NCI-H2029 treated with DMSO at 0.1 percent for 48 hours (cell line): ENCODE results near the gene HECTD4.
"Not testable (repeated sequence)": the region's sequence is repeated elsewhere in the genome, so short reads cannot be mapped to it uniquely, and the experiment has no call there.

Experiments used
- DNase-seq: peaks from one replicate; lab custom pipeline; 2025; lab: John Stamatoyannopoulos, UW

HECTD4 gene

DNA sequence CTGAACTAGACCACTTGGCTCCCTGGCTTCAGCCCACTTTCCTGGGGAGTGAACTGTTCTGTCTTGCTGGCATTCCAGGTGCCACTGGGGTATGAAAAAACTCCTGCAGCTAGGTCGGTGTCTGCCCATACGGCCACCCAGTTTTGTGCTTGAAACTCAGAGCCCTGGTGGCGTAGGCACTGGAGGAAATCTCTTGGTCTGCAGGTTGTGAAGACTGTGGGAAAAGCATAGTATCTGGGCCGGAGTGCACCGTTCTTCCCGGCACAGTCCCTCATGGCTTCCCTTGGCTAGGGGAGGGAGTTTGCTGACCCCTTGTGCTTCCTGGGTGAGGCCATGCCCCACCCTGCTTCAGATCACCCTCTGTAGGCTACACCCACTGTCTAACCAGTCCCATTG lies 223.1 kb downstream of the HECTD4 start:
- no peak for DNase-seq

DNA sequence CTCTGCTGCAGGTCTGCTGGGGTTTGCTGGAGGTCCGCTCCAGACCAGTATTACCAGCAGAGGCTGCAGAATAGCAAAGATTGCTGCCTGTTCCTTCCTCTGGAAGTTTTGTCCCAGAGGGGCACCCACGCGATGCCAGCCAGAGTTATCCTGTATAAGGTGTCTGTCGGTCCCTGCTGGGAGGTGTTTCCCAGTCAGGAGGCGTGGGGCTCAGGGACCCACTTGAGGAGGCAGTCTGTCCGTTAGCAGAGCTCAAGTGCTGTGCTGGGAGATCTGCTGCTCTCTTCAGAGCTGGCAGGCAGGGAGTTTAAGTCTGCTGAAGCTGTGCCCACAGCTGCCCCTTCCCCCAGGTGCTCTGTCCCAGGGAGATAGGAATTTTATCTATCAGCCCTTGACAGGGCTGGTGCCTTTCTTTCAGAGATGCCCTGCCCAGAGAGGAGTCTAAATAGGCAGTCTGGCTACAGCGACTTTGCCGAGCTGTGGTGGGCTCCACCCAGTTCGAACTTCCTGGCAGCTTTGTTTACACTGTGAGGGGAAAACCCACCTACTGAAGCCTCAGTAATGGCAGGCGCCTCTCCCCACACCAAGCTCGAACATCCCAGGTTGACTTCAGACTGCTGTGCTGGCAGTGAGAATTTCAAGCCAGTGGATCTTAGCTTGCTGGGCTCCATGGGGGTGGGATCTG lies 223.6 kb downstream of the HECTD4 start:
- DNase-seq = not testable (repeated sequence)

DNA sequence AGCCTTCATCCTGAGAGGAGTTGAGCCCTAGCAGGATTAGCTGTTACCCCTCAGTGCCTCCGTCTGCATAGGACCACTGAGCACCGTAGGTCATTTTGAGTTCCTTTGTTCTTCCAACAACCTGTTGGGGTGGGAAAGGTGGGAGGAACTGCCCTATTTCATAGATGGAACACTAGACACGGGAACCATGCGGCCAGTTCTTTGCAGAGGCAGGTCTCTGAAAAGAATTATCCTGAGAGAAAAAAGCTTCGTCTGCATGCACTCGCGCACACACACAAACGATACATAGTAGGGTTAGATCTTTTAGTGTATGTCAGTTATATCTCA lies 228.4 kb downstream of the HECTD4 start:
- no peak for DNase-seq

DNA sequence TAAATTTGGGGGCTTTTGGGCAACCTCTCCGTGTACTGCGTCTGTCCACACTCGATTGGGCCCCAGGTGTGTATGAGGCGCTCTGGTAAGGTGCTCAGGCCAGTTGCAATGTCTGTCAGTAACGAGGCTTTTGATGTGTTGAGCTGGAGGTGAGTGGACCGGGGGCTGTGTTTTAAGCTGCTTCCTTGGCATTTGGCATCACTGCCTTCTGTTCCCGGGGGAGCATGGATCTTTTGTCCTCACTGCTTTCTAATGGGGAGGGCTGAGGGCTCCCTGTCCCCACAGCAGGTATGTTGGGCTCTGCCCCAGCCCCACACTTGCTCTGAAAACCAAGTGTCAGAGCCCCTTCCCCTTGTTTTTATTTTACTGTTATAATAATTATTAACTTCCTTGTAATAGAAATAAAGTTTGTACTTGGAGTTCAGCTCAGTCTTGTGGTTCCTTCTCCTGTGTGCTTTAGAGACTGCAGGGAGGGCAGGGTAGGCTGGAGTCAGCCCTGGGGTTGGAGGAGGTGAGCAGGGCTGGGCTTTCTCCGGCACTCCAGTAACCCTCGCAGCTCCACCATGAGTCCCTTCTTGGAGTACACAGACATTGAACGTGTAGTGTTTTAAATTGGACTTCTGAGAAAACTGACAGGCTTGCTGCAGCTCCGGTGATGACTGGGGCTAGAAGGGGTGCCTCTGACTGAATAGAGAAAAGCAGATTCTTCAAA lies 228.9 kb downstream of the HECTD4 start:
- no peak for DNase-seq

DNA sequence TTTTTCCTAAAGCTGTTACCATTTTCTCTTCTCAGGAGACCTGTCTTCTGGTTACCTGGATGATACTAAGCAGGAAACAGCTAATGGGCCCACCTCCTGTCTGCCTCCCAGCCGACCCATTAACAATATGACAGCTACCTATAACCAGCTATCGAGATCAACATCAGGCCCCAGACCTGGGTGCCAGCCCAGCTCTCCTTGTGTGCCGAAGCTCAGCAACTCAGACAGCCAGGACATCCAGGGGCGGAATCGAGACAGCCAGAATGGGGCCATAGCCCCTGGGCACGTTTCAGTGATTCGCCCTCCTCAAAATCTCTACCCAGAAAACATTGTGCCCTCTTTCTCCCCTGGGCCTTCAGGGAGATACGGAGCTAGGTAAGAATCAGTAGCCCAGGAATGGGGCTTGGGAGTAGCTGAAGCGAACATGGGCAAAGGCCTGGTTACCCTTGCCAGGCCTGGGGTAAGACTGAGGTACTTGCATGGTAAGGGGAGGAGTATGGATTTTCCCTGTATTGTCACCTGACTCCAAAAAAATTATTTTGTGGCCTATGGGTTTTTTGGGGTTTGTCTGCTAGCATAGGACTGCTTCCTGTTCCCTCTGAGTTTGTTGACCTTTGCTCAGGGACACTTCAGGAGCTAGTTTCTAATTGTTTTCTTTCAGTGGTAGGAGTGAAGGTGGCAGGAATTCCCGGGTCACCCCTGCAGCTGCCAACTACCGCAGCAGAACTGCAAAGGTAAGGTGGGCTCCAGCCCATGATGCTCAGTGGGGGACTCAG lies 230.3 kb downstream of the HECTD4 start:
- no peak for DNase-seq

DNA sequence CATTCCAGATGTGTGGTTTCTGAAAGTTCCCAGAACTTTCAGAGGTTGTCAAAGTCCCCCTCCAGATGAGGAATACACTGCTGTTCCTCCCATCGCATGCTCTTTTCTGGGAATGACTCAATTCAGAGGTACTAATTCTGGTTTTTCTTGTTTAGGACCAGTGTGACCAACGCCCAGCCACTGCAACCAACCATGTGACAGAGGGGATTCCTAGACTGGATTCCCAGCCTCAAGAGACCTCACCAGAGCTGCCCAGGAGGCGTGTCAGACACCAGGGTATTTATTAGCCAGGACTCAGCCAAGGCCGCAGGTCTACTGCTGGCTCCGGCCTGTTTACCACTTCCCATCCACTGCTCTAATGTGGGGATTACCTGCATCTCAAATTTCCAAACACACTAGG lies 232.6 kb downstream of the HECTD4 start:
- no peak for DNase-seq

DNA sequence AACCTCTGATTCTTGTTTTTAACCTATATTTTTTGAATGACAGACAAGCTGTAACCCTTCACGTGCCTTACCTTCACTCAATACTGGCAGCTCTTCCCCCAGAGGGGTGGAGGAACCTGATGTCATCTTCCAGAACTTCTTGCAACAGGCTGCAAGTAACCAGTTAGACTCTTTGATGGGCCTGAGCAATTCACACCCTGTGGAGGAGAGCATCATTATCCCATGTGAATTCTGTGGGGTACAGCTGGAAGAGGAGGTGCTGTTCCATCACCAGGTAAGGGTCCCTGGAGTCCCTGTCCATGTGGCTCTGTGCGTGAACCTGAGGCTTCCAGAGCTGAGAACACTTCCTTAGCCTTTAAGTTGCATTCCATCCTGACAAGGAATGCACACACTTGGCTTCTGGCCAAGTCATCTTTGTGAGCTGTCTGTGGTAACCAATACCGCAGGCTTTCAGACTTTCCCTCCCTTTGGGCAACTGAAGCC lies 234.2 kb downstream of the HECTD4 start:
- no peak for DNase-seq

DNA sequence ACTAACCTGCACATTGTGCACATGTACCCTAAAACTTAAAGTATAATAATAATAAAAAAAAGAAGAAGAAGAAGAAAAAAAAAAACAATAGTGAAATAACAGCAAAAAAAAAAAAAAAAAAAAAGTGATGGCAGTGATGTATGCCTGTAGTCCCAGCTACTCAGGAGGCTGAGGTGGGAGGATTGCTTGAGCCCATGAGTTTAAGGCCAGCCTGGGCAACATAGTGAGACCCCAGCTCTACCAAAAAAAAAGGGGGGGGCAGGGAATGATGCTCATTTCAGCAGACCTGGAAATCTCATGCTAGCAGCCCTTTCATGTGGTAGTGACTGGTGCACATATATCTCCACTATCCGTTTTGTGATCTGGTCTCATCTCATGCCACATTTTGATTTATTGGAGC lies 236.1 kb downstream of the HECTD4 start:
- no peak for DNase-seq

DNA sequence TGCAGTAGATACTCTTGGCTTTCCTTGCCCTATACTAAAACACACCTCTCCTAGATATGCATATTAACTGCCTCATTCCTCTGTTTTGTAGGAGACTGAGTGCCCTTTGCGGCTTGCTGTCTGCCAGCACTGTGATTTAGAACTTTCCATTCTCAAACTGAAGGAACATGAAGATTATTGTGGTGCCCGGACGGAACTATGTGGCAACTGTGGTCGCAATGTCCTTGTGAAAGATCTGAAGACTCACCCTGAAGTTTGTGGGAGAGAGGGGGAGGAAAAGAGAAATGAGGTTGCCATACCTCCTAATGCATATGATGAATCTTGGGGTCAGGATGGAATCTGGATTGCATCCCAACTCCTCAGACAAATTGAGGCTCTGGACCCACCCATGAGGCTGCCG lies 241.5 kb downstream of the HECTD4 start:
- no peak for DNase-seq

DNA sequence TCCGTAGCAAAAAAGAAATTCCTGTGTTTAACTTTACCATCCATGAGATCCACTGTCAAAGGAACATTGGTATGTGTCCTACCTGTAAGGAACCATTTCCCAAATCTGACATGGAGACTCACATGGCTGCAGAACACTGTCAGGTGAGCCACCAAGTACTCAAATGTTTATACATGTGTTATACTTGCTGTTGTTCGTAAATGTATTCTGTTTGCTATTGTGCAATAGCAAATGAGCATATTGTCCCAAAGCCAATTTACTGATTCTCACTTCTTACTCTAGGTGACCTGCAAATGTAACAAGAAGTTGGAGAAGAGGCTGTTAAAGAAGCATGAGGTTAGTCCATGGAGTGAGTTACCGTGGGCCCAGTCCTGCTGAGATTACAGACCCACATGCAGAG lies 247.5 kb downstream of the HECTD4 start:
- DNase-seq = no peak

DNA sequence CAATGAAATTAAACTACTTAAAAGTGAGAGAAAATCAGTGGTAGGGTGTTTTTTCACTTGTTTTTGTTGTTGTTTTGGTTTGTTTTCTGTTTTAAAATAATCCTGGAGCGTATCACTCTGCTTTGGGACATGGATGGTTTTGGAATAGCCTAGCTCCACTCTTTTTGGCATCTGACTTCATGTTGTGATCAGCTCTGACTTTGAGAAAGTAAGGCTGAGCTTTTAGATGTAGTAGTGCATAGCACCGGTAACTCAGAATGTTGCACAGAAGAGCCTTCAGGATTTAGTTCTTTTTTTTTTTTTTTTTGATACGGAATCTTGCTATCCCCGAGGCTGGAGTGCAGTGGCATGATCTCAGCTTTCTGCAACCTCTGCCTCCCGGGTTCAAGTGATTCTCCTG lies 248.8 kb downstream of the HECTD4 start:
- no peak for DNase-seq

DNA sequence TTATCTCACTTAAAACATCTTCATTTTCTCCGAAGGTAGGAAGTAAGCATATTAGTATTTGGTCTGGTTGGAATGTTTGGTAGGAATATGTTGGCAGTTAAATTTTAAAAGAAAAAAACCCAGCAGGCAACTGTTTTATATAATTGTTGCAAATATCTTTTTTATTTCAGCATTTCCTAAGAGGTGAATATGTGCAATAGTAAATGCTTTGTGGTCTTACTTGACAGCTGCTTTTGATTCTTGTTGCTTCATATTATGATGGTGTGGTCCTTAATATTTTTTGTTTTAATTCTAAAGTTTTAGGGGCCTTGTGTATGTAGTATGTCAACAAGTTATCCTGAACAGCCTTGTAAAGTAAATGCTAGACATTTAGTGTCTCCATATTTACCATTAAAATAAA lies 250.5 kb downstream of the HECTD4 start:
- DNase-seq = no peak

DNA sequence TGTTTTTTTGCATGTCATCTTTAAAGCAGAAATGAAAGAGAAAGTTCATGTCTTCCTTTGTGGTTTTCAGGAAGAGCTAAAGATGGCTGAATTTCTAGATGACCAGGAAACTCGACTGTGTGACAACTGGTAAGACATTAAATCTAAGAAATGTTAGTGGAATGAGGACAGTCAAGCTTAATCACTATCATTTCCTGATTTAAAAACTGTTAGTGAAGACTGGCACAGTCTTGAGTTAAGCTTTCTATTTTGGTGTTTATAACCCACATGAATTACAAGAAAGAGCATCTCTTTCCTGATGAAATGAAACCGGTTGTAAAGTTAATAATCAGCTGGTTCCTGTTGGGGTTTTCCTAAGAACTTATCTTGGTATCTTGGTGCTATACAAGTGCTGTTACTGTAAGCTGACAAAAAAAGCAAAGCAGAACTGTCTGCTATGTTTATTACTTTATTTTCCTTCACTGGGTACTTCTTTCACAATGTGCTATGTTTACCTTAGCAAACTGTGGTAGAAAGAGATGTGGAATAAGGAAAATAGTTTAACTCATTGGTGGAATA lies 251.7 kb downstream of the HECTD4 start:
- no peak for DNase-seq

DNA sequence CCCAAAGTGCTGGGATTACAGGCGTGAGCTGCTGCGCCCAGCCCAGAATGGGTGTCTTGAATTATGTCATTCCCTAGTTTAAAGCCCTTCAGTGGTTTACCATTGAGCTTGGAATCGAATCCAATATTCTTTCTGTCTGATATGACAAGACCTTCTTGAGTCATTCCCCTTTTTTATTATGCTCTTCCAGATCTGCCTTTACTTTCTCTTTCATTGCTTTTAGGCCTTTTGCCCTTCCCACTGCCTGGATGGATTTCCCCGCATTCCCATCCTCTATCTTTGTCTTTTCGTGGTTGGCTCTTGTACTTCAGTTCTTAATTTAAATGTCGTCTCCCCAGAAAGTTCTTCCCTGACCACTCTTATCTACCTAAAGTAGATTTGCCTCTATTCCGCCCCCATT lies 255.3 kb downstream of the HECTD4 start:
- no peak for DNase-seq

DNA sequence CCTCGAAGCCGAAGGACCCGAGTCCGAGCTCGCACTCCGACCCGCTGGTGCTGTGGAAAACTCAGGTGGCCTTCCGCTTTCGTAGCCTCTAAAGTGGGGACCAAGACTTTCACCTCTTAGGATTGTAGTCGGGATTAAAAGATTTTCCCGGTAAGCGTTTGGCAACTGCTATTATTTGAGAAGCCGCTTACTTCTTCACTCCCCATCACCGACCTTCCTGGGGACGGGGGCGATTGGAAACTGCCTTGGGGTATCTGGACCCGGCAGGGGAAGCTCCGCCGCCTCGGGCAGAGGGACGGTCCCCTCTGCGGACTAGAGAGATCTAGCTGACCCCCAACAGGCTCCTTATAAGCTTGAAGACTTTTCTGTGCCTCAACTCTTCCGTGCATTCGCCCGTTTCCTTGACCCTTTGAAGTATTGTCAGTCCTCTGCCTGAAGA lies 256.2 kb downstream of the HECTD4 start:
- DNase-seq = no peak

DNA sequence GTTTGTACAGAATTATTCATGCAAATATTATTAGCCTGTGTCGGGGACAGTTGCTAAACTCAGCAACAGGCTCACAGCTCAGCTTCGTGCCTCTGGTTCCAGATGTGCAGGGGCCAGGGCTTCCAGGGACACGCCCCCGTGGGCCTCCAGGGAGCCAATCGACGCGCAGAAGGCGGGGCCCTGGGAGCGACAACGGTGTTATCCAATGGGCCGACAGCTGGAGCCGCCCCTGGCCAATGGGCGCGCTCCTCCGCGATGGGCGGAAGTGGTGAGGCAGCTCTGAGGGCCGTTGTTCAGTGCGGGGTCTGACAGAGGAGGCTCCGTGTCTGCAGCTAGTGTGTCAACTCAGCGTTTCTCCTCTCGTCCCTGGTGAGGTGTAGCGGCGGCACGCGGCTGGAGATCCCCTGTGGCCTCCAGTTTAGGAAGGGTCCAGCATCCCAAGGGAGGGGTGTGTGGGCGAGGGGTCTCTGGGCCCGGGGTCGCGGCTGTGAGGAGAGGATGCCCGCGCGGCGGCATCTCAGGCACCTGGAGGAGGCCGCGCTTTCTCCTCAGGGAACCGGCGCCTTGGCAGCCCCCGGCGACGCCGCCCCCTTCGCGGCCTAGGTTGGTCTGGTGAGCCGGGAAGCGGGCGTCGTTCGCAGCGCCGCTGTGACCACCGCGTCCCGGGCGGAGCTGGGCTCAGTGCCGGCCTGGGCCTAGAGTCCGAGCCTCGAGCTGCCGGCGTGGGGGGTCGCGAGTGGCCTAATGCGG lies 256.8 kb downstream of the HECTD4 start, which contains the start of gene TRAFD1:
TSS of gene TRAFD1 (plus strand) at position 311 of the 750 bp plus-strand sequence. CDS start 4,963 bp downstream, outside the sequence.
- DNase-seq = peak; percentile 81

DNA sequence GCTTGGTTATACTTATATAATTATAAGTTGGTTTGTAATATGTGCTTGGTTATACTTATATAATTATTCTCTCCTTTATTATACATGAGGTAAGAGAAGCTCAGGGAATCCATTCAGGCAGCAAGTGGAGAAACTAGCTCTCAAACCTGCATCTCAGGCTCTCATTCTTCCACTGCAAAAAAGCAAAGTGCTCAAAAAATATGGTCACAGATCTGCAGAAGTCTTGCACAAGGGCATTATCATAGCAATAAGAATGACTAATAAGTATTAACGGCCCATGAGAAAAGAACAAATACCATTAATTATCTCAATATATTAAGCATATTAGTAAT lies 257.3 kb downstream of the HECTD4 start:
- no peak for DNase-seq

DNA sequence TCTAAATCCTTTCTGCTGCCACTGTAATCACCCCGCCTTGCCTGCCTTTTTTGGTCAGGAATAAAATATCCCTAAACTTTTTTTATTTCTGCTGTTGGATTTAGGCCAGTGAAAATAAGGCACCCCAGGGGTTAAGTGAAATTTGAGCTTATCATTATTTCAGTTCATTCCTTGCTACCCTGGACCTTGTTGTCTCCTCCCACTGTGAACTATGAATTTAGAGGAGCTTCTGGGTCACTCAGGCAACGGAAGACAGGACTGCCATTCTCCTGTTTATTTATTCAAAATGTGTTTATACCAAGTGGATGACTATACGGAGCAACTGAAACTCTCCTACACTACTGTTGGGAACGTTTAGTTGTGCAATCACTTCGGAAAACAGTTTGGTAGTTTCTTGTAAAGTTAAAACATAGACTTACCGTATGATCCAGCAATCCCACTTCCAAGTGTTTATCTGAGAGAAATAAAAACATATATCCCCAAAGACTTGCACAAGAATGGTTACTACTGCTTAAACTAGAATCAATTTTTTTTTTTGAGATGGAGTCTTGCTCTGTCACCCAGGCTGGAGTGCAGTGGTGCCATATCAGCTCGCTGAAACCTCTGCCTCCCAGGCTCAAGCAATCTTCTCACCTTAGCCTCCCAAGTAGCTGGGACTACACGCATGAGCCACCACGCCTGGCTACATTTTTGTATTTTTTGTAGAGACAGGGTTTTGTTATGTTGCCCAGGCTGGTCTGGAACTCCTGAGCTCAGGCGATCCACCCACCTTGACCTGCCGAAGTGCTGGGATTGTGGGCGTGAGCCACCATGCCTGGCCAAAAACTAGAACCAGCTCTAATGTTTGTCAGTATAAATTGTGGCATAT lies 259.2 kb downstream of the HECTD4 start:
- no peak for DNase-seq

DNA sequence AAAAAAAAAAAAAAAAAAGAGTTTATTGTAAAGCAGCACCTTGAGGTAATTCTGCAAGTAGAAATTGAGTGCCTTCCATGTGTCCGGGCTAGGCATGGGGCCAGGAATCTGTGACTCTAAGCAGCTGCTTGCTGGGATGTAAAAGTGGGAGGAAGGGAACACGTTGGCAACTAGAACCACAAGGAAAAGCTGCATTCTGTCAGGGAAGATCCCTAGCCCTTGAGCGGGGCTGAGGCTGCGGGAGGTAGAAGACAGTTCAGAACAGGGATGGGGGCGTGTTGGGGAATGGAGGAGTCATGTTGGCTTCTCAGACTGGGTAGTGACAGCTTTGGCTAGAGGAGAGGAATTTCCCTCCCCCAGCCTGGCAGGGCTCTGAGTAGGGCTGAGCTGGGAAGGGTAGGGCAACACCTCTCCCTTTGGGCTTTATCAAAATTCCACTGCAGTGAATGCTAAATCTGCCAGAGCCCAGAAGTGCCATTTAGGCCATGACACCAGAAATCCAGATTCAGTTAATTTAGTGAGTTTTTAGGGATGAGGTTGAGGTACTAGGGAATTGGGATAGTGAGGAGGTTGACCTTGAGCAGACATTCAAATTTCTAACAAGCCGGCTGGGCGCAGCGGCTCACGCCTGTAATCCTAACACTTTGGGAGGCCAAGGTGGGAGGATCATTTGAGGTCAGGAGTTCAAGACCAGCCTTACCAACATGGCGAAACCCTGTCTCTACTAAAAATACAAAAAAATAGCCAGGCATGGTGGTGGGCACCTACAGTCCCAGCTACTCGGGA lies 260.3 kb downstream of the HECTD4 start:
- peak; percentile 34 for DNase-seq

DNA sequence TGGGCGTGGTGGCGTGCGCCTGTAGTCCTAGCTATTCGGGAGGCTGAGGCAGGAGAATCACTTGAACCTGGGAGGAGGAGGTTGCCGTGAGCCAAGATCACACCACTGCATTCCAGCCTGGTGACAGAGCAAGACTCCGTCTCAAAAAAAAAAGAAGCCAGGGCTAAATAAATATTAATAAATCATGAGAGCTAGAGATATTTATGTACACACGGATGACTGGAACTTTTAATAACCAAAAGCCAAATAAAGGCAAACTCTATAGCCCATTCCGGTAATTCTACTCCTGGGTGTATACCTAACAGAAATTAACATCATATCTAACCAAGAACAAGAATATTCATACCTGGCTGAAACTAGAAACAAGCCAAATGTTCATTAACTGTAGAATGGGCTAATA lies 264.5 kb downstream of the HECTD4 start:
- no peak for DNase-seq
